AG04449 (cell line): ENCODE results near the gene CLRN1.

Source experiments
- CTCF ChIA-PET: fragments of 350-600 bp; formaldehyde crosslinking; extraction: SDS; loops from one replicate; lab custom pipeline; 2021; ENCODE audit warnings: antibody characterized with exemption; lab: Yijun Ruan, JAX
- POLR2A ChIA-PET: fragments of 400-600, 350-600 bp; formaldehyde crosslinking; extraction: SDS; loops from one replicate; lab custom pipeline; 2020; ENCODE audit warnings: antibody characterized with exemption, inconsistent platforms; lab: Yijun Ruan, JAX
- DNase-seq: peaks from one replicate; pipeline ENCODE4 v3.0.0-alpha.2; 2010; ENCODE audit warnings: low read depth, low spot score
- H3K4me3 ChIP-seq: 2 replicates; pipeline ENCODE4 v1.5.1; 2011; ENCODE audit warnings: low read depth, mild to moderate bottlenecking, control low read depth, low read length
- TF ChIP-seq, protein P1 (sequence below): IDR thresholded peaks from one replicate; pipeline ENCODE4 v1.5.1; 2011; ENCODE audit warnings: mild to moderate bottlenecking, moderate library complexity, low read length, control low read depth, inconsistent platforms; ENCODE audit not compliant: insufficient read depth; ENCODE audit errors: missing control alignments

CLRN1 gene

DNA sequence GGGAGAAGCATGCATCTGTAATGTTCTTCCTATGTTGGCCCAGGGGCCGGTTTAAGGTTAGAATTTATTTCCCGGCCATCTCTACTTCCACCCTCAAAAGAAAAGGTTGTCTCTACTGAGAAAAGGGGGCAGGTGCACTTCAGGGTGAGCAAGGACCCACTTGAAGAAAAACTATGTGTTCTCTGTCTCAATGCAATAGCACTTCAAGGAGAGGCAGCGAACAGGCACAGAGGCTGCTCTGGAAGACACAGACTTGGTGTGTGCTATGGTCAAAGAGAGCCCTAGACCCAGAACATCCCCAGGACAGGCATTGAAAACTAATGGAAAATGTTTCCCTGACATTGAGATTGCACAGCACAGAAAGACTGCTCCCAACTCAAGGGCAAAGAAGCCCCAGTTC lies 74.9 kb downstream of the CLRN1 start:
- ChIA-PET POLR2A (no interaction called here), CTCF (no interaction called here)
- DNase-seq: no peak
- no peak overlapping the region for H3K4me3 ChIP-seq
- TF ChIP-seq, protein P1, sequence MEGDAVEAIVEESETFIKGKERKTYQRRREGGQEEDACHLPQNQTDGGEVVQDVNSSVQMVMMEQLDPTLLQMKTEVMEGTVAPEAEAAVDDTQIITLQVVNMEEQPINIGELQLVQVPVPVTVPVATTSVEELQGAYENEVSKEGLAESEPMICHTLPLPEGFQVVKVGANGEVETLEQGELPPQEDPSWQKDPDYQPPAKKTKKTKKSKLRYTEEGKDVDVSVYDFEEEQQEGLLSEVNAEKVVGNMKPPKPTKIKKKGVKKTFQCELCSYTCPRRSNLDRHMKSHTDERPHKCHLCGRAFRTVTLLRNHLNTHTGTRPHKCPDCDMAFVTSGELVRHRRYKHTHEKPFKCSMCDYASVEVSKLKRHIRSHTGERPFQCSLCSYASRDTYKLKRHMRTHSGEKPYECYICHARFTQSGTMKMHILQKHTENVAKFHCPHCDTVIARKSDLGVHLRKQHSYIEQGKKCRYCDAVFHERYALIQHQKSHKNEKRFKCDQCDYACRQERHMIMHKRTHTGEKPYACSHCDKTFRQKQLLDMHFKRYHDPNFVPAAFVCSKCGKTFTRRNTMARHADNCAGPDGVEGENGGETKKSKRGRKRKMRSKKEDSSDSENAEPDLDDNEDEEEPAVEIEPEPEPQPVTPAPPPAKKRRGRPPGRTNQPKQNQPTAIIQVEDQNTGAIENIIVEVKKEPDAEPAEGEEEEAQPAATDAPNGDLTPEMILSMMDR: no peak

DNA sequence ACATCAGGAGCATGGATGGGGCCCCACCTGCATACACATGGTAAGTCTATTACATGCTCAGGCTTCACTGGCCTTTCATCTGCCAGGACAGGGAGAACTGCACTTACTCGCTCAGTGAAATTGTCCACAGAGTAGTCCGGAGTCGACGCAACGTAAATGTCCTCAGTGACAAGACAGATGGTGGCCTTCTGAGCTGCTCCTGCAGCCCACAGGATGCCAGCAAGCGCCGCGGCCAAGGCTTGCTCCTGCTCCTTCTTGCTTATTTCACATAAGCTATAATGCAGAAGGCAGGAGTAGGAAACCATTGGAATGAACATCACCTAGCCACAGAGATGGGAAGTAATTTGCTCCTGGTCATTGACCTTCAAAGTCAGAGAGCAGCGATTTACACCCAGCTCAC lies 81.7 kb downstream of the CLRN1 start:
- CTCF ChIA-PET: interaction anchor here (1.2 to 1.3 kb wide), 2 partner anchors 10 to 35 kb away, joined by 3 to 4 read pairs; no protein-coding TSS in a partner anchor
- DNase-seq: no peak
- POLR2A ChIA-PET: interaction anchor here (0.6 kb wide), 1 partner anchor 642 kb away, joined by 4 read pairs; no protein-coding TSS in a partner anchor
- TF ChIP-seq, protein P1: no peak
- H3K4me3 ChIP-seq: no peak overlapping the region

DNA sequence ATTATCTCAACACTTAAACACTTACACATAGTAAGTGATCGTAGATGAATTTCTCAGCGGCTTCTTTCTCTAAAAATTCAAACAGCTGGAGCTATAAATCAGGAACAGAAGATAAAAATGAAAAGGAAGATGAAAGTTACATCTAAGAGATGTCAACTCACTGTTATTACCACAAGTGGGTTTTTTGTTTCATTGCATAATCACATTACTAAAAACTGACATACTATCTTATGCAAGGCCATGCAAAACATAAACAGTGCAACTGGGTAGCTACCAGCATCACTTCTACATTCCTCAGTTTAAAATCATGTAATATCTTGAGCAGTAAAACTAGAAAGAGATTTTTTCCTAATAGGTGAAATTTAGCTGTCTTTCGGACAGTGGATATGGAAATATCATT lies 82.2 kb downstream of the CLRN1 start:
- TF ChIP-seq, protein P1: no peak
- POLR2A ChIA-PET: no interaction called here
- no peak for DNase-seq
- H3K4me3 ChIP-seq: no peak overlapping the region
- CTCF ChIA-PET: interaction anchor here (1.2 to 1.3 kb wide), 2 partner anchors 9 to 36 kb away, joined by 3 to 4 read pairs; no protein-coding TSS in a partner anchor

DNA sequence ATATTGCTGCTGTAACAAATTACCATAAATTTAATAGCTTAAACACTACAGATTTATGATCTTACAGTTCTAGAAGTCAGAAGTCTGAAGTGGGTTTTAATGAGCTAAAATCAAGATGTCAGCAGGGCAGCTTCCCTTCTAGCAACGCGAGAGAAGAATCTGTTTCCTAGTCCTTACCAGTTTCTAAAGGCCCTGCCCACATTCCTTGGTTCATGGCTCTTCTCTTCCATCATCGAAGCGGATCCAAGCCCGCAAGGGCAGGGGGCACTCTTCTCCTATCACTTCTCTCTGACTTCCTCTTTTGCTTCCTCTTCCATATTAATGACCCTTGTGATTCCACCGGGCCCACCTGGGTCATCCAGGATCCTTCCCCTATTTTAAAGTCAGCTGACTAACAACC lies 83.4 kb downstream of the CLRN1 start:
- TF ChIP-seq, protein P1: no peak
- H3K4me3 ChIP-seq: no peak overlapping the region
- POLR2A ChIA-PET: no interaction called here
- DNase-seq: no peak
- CTCF ChIA-PET: no interaction called here

DNA sequence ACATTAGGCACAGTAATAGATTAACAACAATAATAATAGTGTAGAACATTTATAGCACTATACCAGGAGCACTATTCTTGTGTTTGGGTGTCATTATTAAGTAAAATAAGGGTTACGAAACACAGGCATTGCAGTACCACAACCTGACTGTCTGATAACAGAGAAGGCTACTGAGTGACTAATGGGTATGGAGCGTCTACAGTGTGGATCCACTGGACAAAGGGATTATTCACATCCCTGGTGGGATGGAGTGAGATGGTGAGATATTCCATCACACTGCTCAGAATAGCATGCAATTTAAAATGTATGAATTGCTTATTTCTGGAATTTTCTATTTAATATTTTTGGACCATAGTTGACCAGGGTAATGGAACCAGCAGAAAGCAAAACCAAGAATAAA lies 85.5 kb downstream of the CLRN1 start:
- no peak overlapping the region for H3K4me3 ChIP-seq
- DNase-seq: no peak
- ChIA-PET POLR2A (no interaction called here), CTCF (no interaction called here)
- TF ChIP-seq, protein P1: no peak

DNA sequence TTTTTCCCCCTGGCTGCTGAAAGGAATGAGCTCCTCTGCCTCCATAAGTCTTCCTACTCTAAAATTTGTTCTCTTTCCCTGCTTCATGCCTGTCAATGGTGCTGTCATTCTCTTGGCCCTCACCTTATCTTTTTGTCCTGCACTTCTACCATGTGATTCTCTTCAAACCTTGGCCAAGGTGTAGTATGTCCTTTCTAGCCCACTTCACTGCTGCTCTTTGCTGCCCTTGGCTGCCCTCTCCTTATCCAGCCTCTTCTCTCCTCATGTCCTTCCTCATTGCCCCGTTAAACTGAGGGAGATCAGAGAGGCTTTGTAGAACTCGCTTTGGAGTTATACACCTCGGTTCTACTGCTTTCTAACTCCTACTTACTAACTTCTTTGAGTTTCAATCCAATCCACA lies 87.0 kb downstream of the CLRN1 start:
- TF ChIP-seq, protein P1: no peak
- no peak overlapping the region for H3K4me3 ChIP-seq
- POLR2A ChIA-PET: no interaction called here
- CTCF ChIA-PET: no interaction called here
- no peak for DNase-seq
